Skeletal muscle cell (primary cell): ENCODE results near the gene DHDDS.
"Not testable (repeated sequence)": the region's sequence is repeated elsewhere in the genome, so short reads cannot be mapped to it uniquely, and the experiment has no call there.

Experiments used
- DNase-seq: peaks from one replicate; pipeline ENCODE4 v3.0.0-alpha.2; 2010; ENCODE audit warnings: low read depth
- H3K4me3 ChIP-seq: 2 replicates; pipeline ENCODE4 v1.5.1; 2011; ENCODE audit warnings: low read depth, mild to moderate bottlenecking, control low read depth, low read length, moderate library complexity

Gene DHDDS

GRCh38 chr1:26472901-26473845, 41.1 kb downstream of the DHDDS start:
- peak overlapping the region; percentile 74 for H3K4me3 ChIP-seq
- DNase-seq, result peak; percentile 80

GRCh38 chr1:26474818-26475217, 42.7 kb downstream of the DHDDS start:
- no peak for DNase-seq
- no peak overlapping the region for H3K4me3 ChIP-seq

- H3K4me3 ChIP-seq, result no peak overlapping the region
- DNase-seq, result no peak
Observed at GRCh38 chr1:26475989-26476388, 43.9 kb downstream of the DHDDS start.

- DNase-seq, result no peak
- no peak overlapping the region for H3K4me3 ChIP-seq
Observed at GRCh38 chr1:26476958-26477357, 44.8 kb downstream of the DHDDS start.

- no peak for DNase-seq
Observed at GRCh38 chr1:26477446-26478152, 45.5 kb downstream of the DHDDS start.

GRCh38 chr1:26478159-26478558, 46.0 kb downstream of the DHDDS start:
- H3K4me3 ChIP-seq, result no peak overlapping the region
- DNase-seq, result no peak

More at GRCh38 chr1:26477446-26478152, 45.5 kb downstream of the DHDDS start:
- no peak overlapping the region for H3K4me3 ChIP-seq

GRCh38 chr1:26478988-26479387, 46.9 kb downstream of the DHDDS start:
- no peak for DNase-seq
- no peak overlapping the region for H3K4me3 ChIP-seq

GRCh38 chr1:26482921-26483320, 50.8 kb downstream of the DHDDS start:
- no peak for DNase-seq
- no peak overlapping the region for H3K4me3 ChIP-seq

GRCh38 chr1:26483980-26484379, 51.9 kb downstream of the DHDDS start:
- no peak overlapping the region for H3K4me3 ChIP-seq
- DNase-seq, result no peak

GRCh38 chr1:26490155-26490554, 58.0 kb downstream of the DHDDS start:
- DNase-seq, result no peak
- no peak overlapping the region for H3K4me3 ChIP-seq

- DNase-seq, result no peak
- H3K4me3 ChIP-seq, result no peak overlapping the region
Observed at GRCh38 chr1:26493267-26493666, 61.1 kb downstream of the DHDDS start.

GRCh38 chr1:26493938-26494337, 61.8 kb downstream of the DHDDS start:
- DNase-seq, result no peak
- H3K4me3 ChIP-seq, result no peak overlapping the region

- DNase-seq, result no peak
- H3K4me3 ChIP-seq, result no peak overlapping the region
Observed at GRCh38 chr1:26496861-26497260, 64.7 kb downstream of the DHDDS start.

GRCh38 chr1:26498894-26499293, 66.8 kb downstream of the DHDDS start:
- no peak overlapping the region for H3K4me3 ChIP-seq

GRCh38 chr1:26500488-26501175, 68.5 kb downstream of the DHDDS start:
- DNase-seq, result peak; percentile 13
- peak overlapping the region; percentile 69 for H3K4me3 ChIP-seq

More at GRCh38 chr1:26498894-26499293, 66.8 kb downstream of the DHDDS start:
- no peak for DNase-seq

- not testable (repeated sequence) for DNase-seq, H3K4me3 ChIP-seq
Observed at GRCh38 chr1:26510711-26511110, 78.6 kb downstream of the DHDDS start.

- H3K4me3 ChIP-seq, DNase-seq: not testable (repeated sequence)
Observed at GRCh38 chr1:26515836-26516235, 83.7 kb downstream of the DHDDS start.

GRCh38 chr1:26516987-26517765, 85.1 kb downstream of the DHDDS start:
- H3K4me3 ChIP-seq, result no peak overlapping the region
- no peak for DNase-seq

GRCh38 chr1:26517766-26518049, 85.6 kb downstream of the DHDDS start:
- no peak for DNase-seq
- H3K4me3 ChIP-seq, result no peak overlapping the region
